H9 (cell line): Measurements from ENCODE around the gene BICD1. TPM values are rescaled to one million over a fixed set of nuclear protein-coding genes. Genes with fewer than 3 reads are reported as not detected.

Source experiments
- DNase-seq: peaks from one replicate; pipeline ENCODE4 v3.0.0-alpha.2; 2017
- H2AFZ ChIP-seq: one replicate; pipeline ENCODE4 v1.6.1; 2013; ENCODE audit warnings: mild to moderate bottlenecking, low read length, control low read depth, moderate library complexity
- H2AK5ac ChIP-seq: 2 replicates; pipeline ENCODE4 v1.6.1; 2013; ENCODE audit warnings: low read length, control low read depth, mixed read lengths; ENCODE audit not compliant: insufficient read length
- H2BK120ac ChIP-seq: one replicate; pipeline ENCODE4 v1.6.1; 2013; ENCODE audit warnings: low read depth, mild to moderate bottlenecking, low read length, control low read depth, inconsistent platforms; ENCODE audit not compliant: poor library complexity, severe bottlenecking
- H2BK12ac ChIP-seq: 2 replicates; pipeline ENCODE4 v1.6.1; 2013; ENCODE audit warnings: low read length, control low read depth, mixed read lengths, low read depth; ENCODE audit not compliant: insufficient read length
- H2BK15ac ChIP-seq: 2 replicates; pipeline ENCODE4 v1.6.1; 2013; ENCODE audit warnings: low read depth, low read length, control low read depth
- H2BK20ac ChIP-seq: one replicate; pipeline ENCODE4 v1.6.1; 2013; ENCODE audit warnings: low read depth, mild to moderate bottlenecking, low read length, control low read depth, inconsistent platforms; ENCODE audit not compliant: poor library complexity, severe bottlenecking
- H2BK5ac ChIP-seq: 2 replicates; pipeline ENCODE4 v1.6.1; 2013; ENCODE audit warnings: low read length, control low read depth, mixed read lengths; ENCODE audit not compliant: insufficient read length
- H3K14ac ChIP-seq: 2 replicates; pipeline ENCODE4 v1.6.1; 2013; ENCODE audit warnings: low read length, control low read depth; ENCODE audit not compliant: insufficient read depth
- H3K18ac ChIP-seq: 2 replicates; pipeline ENCODE4 v1.6.1; 2013; ENCODE audit warnings: low read depth, mild to moderate bottlenecking, mixed read lengths, low read length, control low read depth; ENCODE audit not compliant: insufficient read length
- H3K23ac ChIP-seq: 2 replicates; pipeline ENCODE4 v1.6.1; 2013; ENCODE audit warnings: low read length, control low read depth, mixed read lengths, low read depth; ENCODE audit not compliant: insufficient read length
- H3K23me2 ChIP-seq: 2 replicates; pipeline ENCODE4 v1.6.1; 2013; ENCODE audit warnings: low read depth, mild to moderate bottlenecking, mixed read lengths, low read length, control low read depth; ENCODE audit not compliant: insufficient read length, poor library complexity, severe bottlenecking
- H3K27ac ChIP-seq: 2 replicates; pipeline ENCODE4 v1.5.1; 2013; ENCODE audit warnings: low read length, control low read depth, mixed read lengths, low read depth; ENCODE audit not compliant: insufficient read length
- H3K27me3 ChIP-seq: 2 replicates; pipeline ENCODE4 v1.6.1; 2013; ENCODE audit warnings: low read length, control low read depth, inconsistent platforms; ENCODE audit not compliant: insufficient read depth
- H3K4ac ChIP-seq: 2 replicates; pipeline ENCODE4 v1.6.1; 2013; ENCODE audit warnings: low read depth, mild to moderate bottlenecking, control low read depth, inconsistent platforms, low read length, moderate library complexity
- H3K4me1 ChIP-seq: 2 replicates; pipeline ENCODE4 v1.6.1; 2013; ENCODE audit warnings: low read length, control low read depth, inconsistent platforms; ENCODE audit not compliant: insufficient read depth
- H3K4me2 ChIP-seq: 2 replicates; pipeline ENCODE4 v1.6.1; 2013; ENCODE audit warnings: low read length, control low read depth, mixed read lengths; ENCODE audit not compliant: insufficient read length, insufficient read depth
- H3K56ac ChIP-seq: 2 replicates; pipeline ENCODE4 v1.6.1; 2013; ENCODE audit warnings: low read depth, mild to moderate bottlenecking, mixed read lengths, low read length, control low read depth; ENCODE audit not compliant: insufficient read length
- H3K79me1 ChIP-seq: 2 replicates; pipeline ENCODE4 v1.6.1; 2013; ENCODE audit warnings: low read depth, mild to moderate bottlenecking, moderate library complexity, low read length, control low read depth, inconsistent platforms; ENCODE audit not compliant: insufficient read depth, poor library complexity, severe bottlenecking
- H3K79me2 ChIP-seq: 2 replicates; pipeline ENCODE4 v1.6.1; 2013; ENCODE audit warnings: low read length, control low read depth, inconsistent platforms; ENCODE audit not compliant: insufficient read depth
- H3K9ac ChIP-seq: 2 replicates; pipeline ENCODE4 v1.6.1; 2013; ENCODE audit warnings: low read length, control low read depth, mixed read lengths; ENCODE audit not compliant: insufficient read length; ENCODE audit errors: extremely low read depth
- H3K9me3 ChIP-seq: one replicate; pipeline ENCODE4 v1.6.1; 2013; ENCODE audit warnings: low read depth, low read length, inconsistent platforms; ENCODE audit not compliant: control insufficient read depth
- H3T11ph ChIP-seq: one replicate; pipeline ENCODE4 v1.6.1; 2013; ENCODE audit warnings: mild to moderate bottlenecking, low read length, control low read depth, inconsistent platforms
- H4K20me1 ChIP-seq: one replicate; pipeline ENCODE4 v1.6.1; 2013; ENCODE audit not compliant: control insufficient read depth, insufficient read length, insufficient read depth
- H4K5ac ChIP-seq: 2 replicates; pipeline ENCODE4 v1.6.1; 2013; ENCODE audit warnings: low read depth, mild to moderate bottlenecking, mixed read lengths, low read length, control low read depth; ENCODE audit not compliant: insufficient read length
- H4K8ac ChIP-seq: replicated peaks from 2 replicates; pipeline ENCODE4 v1.6.1; 2013; ENCODE audit warnings: low read length, control low read depth, mixed read lengths, low read depth; ENCODE audit not compliant: insufficient read length
- H4K91ac ChIP-seq: 2 replicates; pipeline ENCODE4 v1.6.1; 2013; ENCODE audit warnings: low read depth, mild to moderate bottlenecking, moderate library complexity, mixed read lengths, low read length, control low read depth; ENCODE audit not compliant: insufficient read length
- H3K27ac Mint-ChIP-seq, 3 experiments: 2 replicates in 2 of 3; 3 replicates in 1 of 3; pipeline ENCODE4 v1.8.0; 2020 to 2021; ENCODE audit warnings: mixed read lengths in 3 of 3, mild to moderate bottlenecking in 1 of 3, moderate library complexity in 1 of 3
- H3K27me3 Mint-ChIP-seq: 2 replicates; pipeline ENCODE4 v1.8.0; 2021; ENCODE audit warnings: low read depth, mild to moderate bottlenecking, moderate library complexity, mixed read lengths
- H3K36me3 Mint-ChIP-seq, 3 experiments: 2 replicates in 2 of 3; 3 replicates in 1 of 3; pipeline ENCODE4 v1.8.0; 2020 to 2021; ENCODE audit warnings: low read depth in 3 of 3, mixed read lengths in 3 of 3; ENCODE audit not compliant: insufficient read depth in 1 of 3
- H3K4me1 Mint-ChIP-seq, 2 experiments: 2 replicates each; pipeline ENCODE4 v1.8.0; 2020; ENCODE audit warnings: mixed read lengths in 2 of 2
- H3K4me3 Mint-ChIP-seq, 2 experiments: 2 replicates in 1 of 2; 3 replicates in 1 of 2; pipeline ENCODE4 v1.8.0; 2020 to 2021; ENCODE audit warnings: mild to moderate bottlenecking in 2 of 2, mixed read lengths in 2 of 2, moderate library complexity in 1 of 2
- H3K9me3 Mint-ChIP-seq, 2 experiments: 2 replicates in 1 of 2; 3 replicates in 1 of 2; pipeline ENCODE4 v1.8.0; 2020; ENCODE audit warnings: mild to moderate bottlenecking in 2 of 2, mixed read lengths in 2 of 2, moderate library complexity in 1 of 2
- CTCF ChIP-seq: fragments of 200-600 bp; sonication (generic); conservative IDR thresholded peaks from 3 replicates; pipeline ENCODE4 v1.8.0; 2021; ENCODE audit warnings: antibody characterized with exemption, mild to moderate bottlenecking
- WGBS: extraction: QIAGEN DNeasy Blood & Tissue Kit; methylation state at CpG from one replicate; pipeline ENCODE4 v1.1.7; 2013; ENCODE audit warnings: missing lambda C conversion rate, low lambda C conversion rate, mixed read lengths; ENCODE audit not compliant: insufficient read length; ENCODE audit errors: extremely low coverage; 5-methylcytosine and 5-hydroxymethylcytosine counted together
- total RNA-seq: library from RNA; stranded (reverse); gene quantifications from 2 replicates; pipeline ENCODE4 v1.2.1, GENCODE V29; 2021

BICD1 gene
- total RNA-seq, 1 experiment from 2014 or later, result 134 TPM

GRCh38 chr12:32336261-32336660, 229.6 kb downstream of the BICD1 start:
- no peaks in the 10 kb centered on the region for H4K20me1 ChIP-seq
- H4K91ac ChIP-seq, result no peak overlapping the region
- Mint-ChIP-seq H3K9me3 (no peaks in the 10 kb centered on the region), H3K4me1 (peaks cover 3 to 8% of the 10 kb centered on the region in 2 experiments; a peak in 1 of 4 replicates), H3K36me3 (peaks cover 6 to 59% (median 40%) of the 10 kb centered on the region in 3 experiments; a peak in 5 of 7 replicates), H3K27me3 (no peaks in the 10 kb centered on the region), H3K27ac (no peak overlapping the region), H3K4me3 (no peak overlapping the region)
- H3K23ac ChIP-seq, result no peak overlapping the region
- no peaks in the 10 kb centered on the region; the same call in 1 of the 2 replicates for H3K4me1 ChIP-seq
- H3K27me3 ChIP-seq, result no peaks in the 10 kb centered on the region
- no peak overlapping the region for H2AFZ ChIP-seq
- no peak overlapping the region for H2BK15ac ChIP-seq
- no peaks in the 10 kb centered on the region for H3K79me2 ChIP-seq
- H3K14ac ChIP-seq, result no peak overlapping the region
- H2BK120ac ChIP-seq, result no peak overlapping the region
- TF ChIP-seq CTCF, result no peak
- H3K56ac ChIP-seq, result no peak overlapping the region
- no peaks in the 10 kb centered on the region for H3K79me1 ChIP-seq
- no peak overlapping the region for H3K9ac ChIP-seq
- H3K9me3 ChIP-seq, result no peaks in the 10 kb centered on the region
- H3K4ac ChIP-seq, result no peak overlapping the region
- H2BK12ac ChIP-seq, result no peak overlapping the region
- H4K5ac ChIP-seq, result no peak overlapping the region
- H3T11ph ChIP-seq, result no peak overlapping the region
- no peaks in the 10 kb centered on the region for H3K23me2 ChIP-seq
- H2BK20ac ChIP-seq, result no peak overlapping the region
- no peak overlapping the region for H3K27ac ChIP-seq
- H3K4me2 ChIP-seq, result no peak overlapping the region
- no peak overlapping the region for H2AK5ac ChIP-seq
- no CpG with 5 or more reads among the region's 4 CpGs for WGBS
- no peak overlapping the region for H4K8ac ChIP-seq
- DNase-seq, result no peak
- no peak overlapping the region for H2BK5ac ChIP-seq
- H3K18ac ChIP-seq, result no peak overlapping the region
